GM19193 (cell line): ENCODE data around the gene UMODL1.

Experiments used
- POLR2A ChIP-seq: IDR thresholded peaks from 4 replicates; pipeline ENCODE4 v1.6.1; 2011; ENCODE audit not compliant: insufficient read depth, insufficient read length; ENCODE audit errors: extremely low read depth

Gene UMODL1

GRCh38 chr21:42107177-42107880 is 36.2 kb downstream of the UMODL1 start:
- no peak for TF ChIP-seq POLR2A

DNA sequence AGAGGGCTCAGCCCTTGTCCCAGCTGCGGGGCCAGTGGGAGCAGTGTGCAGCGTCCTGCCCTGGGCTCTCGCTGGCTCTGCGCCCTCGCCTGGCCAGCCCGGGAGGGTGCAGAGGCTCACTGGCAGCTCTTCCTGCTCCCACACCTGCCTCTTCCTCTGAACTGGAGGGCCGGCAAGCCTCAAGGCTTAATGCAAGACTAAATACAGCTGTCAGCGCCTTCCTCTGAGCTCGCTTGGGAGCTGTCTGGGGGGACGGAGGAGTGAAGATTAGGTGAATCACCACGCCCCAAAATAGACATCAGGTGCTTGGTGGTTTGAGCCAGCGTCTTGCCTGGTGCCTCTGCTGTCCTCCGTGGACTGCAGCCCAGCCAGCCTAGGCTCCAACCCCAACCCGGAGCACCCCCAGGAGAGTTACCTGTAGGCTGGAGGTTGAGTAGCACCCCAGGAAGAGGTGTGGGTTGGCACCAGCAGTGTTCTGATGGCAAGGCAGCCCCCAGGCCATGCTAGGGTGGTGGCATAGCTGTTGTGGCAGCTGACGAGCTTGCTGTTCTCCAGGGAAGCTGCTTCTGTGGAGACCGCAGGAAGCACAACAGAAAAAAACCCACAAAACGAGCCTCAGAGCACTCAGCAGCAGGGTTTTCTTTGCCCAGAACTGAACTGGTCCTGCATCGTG is 36.9 kb downstream of the UMODL1 start:
- TF ChIP-seq POLR2A, result no peak

DNA sequence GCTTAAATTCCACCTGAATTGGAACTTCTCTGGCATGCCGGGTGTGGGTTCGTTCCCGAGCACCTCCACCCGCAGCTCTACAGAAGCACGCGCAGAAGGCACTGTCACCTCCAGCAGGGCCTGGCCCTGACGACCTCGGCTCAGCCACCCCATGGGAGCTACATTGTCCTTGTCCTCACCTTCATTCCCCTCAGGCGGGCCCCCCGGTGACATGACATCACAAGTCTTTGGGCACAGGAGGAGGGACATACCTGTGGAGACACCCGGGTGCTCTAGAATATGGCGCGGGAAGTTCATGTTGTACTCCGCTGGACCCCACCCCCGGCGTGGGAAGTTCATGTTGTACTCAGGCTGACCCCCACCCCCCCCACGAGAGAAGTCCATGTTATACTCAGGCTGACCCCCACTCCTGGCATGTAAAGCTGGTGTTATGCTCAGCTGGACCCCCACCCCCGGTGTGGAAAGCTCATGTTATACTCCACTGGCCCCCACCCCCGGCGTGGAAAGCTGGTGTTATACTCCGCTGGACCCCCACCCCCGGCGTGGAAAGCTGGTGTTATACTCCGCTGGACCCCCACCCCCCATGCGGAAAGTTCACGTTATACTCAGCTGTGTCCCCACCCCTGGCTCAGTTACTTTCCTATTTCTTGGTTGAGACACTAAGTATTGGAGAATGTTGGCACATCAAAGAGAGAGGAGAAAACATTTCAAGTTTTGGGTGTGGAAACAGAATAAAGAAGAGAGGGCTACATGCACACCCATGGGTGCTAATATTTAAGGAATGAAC is 37.6 kb downstream of the UMODL1 start:
- TF ChIP-seq POLR2A, result no peak

DNA sequence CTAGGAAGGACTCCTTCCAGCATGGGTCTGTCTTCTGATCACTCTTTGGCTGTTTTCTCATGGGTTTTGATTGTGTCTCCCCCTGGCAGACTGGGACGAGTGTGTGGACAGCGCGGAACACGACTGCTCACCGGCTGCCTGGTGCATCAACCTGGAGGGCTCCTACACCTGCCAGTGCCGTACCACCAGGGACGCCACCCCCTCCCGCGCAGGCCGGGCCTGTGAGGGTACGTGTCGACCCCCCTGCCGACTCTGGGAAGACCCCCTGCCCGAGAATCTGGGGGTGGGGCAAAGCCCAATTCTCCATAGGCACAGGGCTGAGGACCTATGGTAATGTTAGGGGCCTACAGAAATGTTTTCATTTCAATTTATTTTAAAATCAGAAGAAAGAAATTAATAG is 38.4 kb downstream of the UMODL1 start:
- TF ChIP-seq POLR2A, result no peak

GRCh38 chr21:42109873-42110525 is 38.9 kb downstream of the UMODL1 start:
- no peak for TF ChIP-seq POLR2A

DNA sequence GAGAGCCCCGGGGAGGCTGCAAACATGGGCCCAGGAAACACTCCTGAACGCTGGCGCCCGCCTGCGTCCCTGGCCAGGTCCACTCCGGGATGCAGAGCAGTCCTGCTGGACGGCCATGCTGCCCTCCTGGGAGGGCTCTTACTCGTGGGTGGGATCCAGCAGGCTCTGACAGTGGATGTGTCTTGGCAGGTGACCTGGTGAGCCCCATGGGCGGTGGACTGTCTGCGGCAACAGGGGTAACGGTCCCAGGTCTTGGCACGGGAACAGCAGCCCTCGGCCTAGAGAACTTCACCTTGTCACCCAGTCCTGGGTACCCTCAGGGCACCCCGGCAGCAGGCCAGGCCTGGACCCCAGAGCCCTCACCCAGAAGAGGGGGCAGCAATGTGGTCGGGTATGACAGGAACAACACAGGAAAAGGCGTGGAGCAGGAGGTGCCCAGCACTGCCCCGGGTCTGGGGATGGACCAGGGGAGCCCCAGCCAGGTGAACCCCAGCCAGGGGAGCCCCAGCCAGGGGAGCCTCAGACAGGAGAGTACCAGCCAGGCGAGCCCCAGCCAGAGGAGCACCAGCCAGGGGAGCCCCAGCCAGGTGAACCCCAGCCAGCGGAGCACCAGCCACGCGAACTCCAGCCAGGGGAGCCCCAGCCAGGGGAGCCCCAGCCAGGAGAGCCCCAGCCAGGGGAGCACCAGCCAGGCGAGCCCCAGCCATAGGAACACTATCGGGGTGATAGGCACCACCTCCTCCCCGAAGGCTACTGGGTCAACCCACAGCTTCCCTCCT is 39.8 kb downstream of the UMODL1 start:
- no peak for TF ChIP-seq POLR2A

DNA sequence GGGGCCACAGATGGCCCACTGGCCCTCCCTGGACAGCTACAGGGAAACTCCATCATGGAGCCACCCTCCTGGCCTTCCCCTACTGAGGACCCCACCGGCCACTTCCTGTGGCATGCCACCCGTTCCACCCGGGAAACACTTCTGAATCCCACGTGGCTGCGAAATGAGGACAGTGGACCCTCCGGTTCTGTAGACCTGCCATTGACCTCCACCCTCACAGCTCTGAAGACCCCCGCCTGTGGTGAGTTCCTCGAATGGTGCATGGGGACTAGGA is 40.3 kb downstream of the UMODL1 start:
- TF ChIP-seq POLR2A, result no peak

DNA sequence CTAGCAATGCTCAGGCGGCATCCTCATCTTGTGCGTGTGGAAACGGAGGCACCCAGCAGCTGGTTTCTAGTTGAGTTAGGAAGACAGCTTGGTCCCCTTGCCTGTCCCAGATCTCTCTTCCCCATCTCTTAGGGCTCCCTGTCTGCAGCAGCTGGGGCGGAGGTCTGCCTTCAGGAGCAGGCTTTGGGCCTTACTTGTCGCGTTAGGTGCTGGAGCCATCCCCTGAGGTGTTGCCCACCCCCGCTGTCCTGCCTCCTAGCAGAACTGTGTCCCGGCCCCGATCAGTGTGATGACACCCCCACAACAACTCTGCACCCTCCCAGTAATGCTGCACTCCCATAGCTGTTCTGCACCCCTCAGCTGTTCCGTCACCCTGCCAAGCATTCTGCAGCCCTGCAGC is 40.7 kb downstream of the UMODL1 start:
- TF ChIP-seq POLR2A, result no peak

GRCh38 chr21:42112238-42112637 is 41.1 kb downstream of the UMODL1 start:
- TF ChIP-seq POLR2A, result no peak

DNA sequence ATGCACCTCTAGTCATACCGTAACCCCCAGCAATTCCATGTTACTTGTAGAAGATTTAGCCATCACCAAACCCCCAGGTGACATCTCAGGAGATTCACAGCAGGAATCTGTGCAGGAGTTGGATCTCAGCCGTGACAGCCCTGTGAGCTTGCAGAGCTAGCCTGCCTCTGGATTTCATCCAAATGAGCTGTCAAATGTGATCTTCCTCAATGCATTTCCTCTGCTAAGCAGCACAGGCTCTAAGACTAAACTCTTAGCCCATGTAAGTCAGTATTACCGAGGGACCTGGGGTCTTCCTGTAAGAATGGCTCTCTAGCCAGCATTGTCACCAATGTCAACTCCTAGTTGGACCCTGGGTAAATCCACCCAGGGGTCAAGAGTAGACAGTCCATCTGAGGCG is 41.7 kb downstream of the UMODL1 start:
- no peak for TF ChIP-seq POLR2A

DNA sequence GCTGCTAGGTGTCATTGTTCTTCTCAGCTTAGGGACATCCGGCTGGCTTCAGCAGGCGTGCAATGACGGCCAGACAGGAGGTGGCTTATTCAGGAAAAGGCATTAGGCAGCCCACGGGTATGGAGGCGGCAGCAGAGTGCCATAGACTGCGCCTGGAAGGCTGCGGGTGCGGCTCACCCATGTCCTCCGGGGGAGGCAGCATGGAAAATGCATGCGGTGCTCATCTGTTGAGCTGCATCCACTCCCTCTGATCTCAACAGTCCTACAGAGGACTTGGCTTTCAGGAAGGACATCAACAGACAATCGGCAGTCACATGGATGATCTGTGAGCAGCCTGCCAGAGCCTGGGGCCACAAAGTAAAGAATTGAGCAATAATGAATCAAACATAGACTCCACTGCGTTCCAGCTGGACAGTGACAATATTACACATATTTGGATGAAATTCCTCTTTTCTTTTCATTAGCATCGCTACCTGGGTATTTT is 42.9 kb downstream of the UMODL1 start:
- TF ChIP-seq POLR2A, result no peak

DNA sequence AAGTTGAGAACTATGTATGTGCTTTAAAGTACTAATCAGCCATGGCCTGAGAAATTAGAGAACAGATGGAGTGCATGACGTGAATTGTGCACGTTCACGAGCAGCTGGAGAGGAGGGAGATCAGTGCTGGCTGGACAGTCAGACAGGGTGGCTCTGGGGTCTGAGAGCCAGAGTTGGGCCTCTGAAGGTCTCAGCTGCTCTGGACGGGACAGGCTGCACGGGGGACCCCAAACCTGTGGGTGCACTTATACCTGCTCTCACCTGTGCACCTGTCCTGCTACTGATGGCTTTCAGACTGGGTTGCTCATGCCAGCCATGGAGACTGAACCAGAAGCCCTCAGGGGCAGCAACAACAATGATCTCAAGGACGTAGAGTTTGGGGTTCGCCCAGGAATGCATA is 43.5 kb downstream of the UMODL1 start:
- no peak for TF ChIP-seq POLR2A

- no peak for TF ChIP-seq POLR2A
Measured at GRCh38 chr21:42115136-42115683, 44.1 kb downstream of the UMODL1 start.

GRCh38 chr21:42117229-42117966 is 46.3 kb downstream of the UMODL1 start:
- TF ChIP-seq POLR2A, result no peak
